Muscle layer of colon (tissue), 2 donors: ENCODE measurements around the gene KCND2.

ENCODE experiments used
- H3K27ac ChIP-seq: one replicate; pipeline ENCODE4 v1.7.0; 2013; ENCODE audit warnings: low read depth, mild to moderate bottlenecking, low read length, moderate library complexity
- H3K27me3 ChIP-seq, 2 donors: one replicate each; pipeline ENCODE4 v1.7.0; 2013; ENCODE audit warnings: low read length in 2 of 2, mild to moderate bottlenecking in 2 of 2; ENCODE audit not compliant: insufficient read depth in 2 of 2, control insufficient read depth in 1 of 2
- H3K36me3 ChIP-seq: one replicate; pipeline ENCODE4 v1.7.0; 2013; ENCODE audit warnings: mild to moderate bottlenecking, low read length; ENCODE audit not compliant: insufficient read depth
- H3K4me1 ChIP-seq: one replicate; pipeline ENCODE4 v1.7.0; 2013; ENCODE audit warnings: mild to moderate bottlenecking, low read length; ENCODE audit not compliant: insufficient read depth
- H3K4me3 ChIP-seq, 2 donors: one replicate each; pipeline ENCODE4 v1.7.0; 2013; ENCODE audit warnings: low read length in 2 of 2, low read depth in 1 of 2, mild to moderate bottlenecking in 1 of 2, moderate library complexity in 1 of 2
- H3K9ac ChIP-seq: one replicate; pipeline ENCODE4 v1.7.0; 2013; ENCODE audit warnings: low read length
- H3K9me3 ChIP-seq: one replicate; pipeline ENCODE4 v1.7.0; 2013; ENCODE audit warnings: mild to moderate bottlenecking, low read length
- donor health status: abdominal sarcoma.
- donor health status: Adenocarcinoma of cecum.

Gene KCND2

DNA sequence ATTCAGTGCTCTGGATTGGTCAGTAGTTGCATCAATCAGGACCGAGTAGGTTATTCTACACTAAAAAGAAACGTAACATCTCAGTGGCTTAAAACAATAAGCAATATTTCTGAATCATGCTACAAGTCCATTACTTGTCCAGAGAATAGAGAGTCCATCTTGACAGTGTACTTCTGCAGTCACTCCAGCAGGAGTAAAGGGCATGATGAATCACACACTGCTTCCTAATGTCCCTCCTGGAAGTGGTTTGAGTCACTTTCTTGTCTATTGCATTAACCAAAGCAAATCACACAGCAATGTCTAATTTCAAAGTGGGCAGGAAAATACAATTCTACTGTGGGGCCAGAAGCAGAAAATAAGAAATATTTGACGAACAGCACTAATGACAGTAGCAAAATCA lies 460.2 kb downstream of the KCND2 start:
- Histone ChIP-seq H3K4me1 (peaks cover 28% of the 10 kb centered on the region), H3K36me3 (no peaks in the 10 kb centered on the region), H3K9ac (no peak overlapping the region), H3K27me3 (no peaks in the 10 kb centered on the region), H3K9me3 (no peaks in the 10 kb centered on the region), H3K27ac (peak overlapping the region; percentile 47), H3K4me3 (no peak overlapping the region)

DNA sequence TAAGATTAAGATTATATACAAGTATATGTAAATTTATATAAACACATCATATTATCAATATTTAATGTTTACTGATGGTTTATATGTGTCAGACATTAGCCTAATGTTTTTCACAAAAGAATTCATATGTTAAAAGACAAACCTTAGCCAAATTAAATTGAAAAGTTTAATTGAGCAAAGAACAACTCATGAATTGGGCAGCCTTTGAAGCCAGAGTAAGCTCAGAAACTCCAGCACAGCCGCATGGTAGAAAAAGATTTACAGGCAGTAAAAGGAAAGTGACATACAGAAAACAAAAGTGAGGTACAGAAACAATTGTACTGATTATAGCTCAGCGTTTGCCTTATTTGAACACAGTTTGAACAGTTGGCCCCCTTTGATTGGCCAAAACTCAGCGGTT lies 460.9 kb downstream of the KCND2 start:
- Histone ChIP-seq H3K9me3 (no peaks in the 10 kb centered on the region), H3K4me1 (peaks cover 28% of the 10 kb centered on the region), H3K36me3 (no peaks in the 10 kb centered on the region), H3K9ac (no peak overlapping the region), H3K4me3 (no peak overlapping the region), H3K27ac (no peak overlapping the region), H3K27me3 (no peaks in the 10 kb centered on the region)

DNA sequence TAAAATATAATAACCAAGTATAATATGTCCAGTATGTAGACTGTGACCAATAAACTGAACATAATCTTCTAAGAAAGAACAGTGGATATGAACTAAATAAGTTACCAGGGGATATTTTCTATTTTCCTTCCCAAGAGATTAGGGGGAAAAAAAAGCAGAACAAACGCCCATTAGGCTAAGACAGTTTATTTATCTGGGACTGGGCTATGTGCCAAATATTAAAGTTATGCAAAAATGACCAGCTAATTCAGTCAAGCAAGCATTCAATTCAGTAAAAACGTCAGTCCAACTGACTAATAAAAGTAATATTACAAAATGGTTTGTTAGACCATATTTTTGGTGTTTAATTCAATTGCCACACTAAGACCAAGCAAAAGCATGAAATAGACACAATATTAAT lies 462.8 kb downstream of the KCND2 start:
- Histone ChIP-seq H3K27ac (no peak overlapping the region), H3K4me3 (no peak overlapping the region), H3K9me3 (no peaks in the 10 kb centered on the region), H3K4me1 (peaks cover 15% of the 10 kb centered on the region), H3K9ac (no peak overlapping the region), H3K36me3 (no peaks in the 10 kb centered on the region), H3K27me3 (no peaks in the 10 kb centered on the region)

DNA sequence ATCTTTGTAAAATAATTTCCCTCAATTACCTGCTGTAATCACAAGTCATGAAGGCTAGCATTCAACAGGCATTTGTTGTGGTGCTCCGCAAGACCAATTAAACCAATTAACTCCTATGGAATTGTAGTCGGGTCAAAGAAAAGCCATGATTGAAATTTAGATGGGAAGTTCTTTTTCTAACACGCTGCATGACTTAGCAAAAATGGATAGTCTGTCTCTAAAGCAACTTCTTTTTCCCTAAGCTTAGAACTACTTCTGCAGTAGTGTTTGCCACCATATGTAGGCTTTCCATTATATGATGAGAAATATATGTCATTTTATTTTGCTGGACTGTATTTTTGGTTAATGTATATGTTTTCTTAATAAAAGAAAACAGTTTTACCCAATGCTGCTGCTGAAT lies 465.8 kb downstream of the KCND2 start:
- Histone ChIP-seq H3K27me3 (no peaks in the 10 kb centered on the region), H3K4me3 (no peak overlapping the region), H3K9me3 (no peaks in the 10 kb centered on the region), H3K9ac (no peak overlapping the region), H3K4me1 (peaks cover 7% of the 10 kb centered on the region), H3K27ac (no peak overlapping the region), H3K36me3 (no peaks in the 10 kb centered on the region)

DNA sequence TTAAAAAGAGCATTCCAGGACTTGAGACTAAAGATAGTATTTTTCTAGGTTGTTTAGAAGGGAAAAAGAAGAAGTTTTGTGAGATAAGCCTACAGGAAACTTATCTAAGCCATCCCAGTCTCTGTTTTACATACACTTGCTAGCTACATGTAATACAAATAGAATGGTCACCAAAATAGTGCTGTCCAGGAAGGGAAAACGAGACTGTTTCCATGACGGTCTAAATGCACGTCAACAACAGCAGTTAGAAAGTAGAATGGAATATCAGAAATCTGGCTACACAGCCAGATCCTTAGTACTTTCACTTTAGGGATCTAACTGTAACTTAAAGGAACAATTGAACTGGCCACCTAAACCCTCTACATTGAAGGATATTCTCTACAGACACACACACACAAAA lies 467.4 kb downstream of the KCND2 start:
- Histone ChIP-seq H3K4me3 (peak overlapping the region; percentile 29 to 43), H3K36me3 (no peaks in the 10 kb centered on the region), H3K9me3 (no peaks in the 10 kb centered on the region), H3K9ac (peak overlapping the region; percentile 6), H3K4me1 (peaks cover 3% of the 10 kb centered on the region), H3K27ac (peak overlapping the region; percentile 39), H3K27me3 (no peaks in the 10 kb centered on the region)

DNA sequence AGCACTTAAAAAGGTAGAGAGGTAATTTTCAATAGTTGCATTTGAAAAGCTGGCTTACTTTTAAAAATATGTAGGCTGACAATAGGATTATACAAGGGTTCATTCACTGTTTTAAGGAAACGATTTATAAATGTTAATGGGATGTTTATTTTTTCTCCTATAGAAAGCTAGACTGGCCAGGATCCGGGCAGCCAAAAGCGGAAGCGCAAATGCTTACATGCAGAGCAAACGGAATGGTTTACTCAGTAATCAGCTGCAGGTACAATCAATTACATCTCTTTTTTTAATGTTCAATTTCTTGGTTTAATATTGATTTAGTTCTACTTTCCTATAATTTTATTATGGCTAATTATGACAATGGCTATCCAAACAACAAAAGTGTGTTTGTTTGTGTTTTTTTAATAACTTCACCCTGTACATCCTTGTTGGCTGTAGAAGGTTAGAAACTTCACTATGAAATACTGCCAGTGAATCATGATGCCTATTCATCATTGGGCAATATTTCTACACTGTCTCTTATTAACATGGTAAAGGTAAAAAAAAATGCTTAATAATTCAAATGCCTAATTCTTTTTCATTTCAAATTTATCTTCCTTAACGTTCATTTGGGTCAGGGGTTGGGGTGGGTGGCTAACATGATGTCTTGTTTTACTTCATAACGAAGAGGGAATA lies 468.5 kb downstream of the KCND2 start:
- H3K27ac ChIP-seq = no peak overlapping the region

DNA sequence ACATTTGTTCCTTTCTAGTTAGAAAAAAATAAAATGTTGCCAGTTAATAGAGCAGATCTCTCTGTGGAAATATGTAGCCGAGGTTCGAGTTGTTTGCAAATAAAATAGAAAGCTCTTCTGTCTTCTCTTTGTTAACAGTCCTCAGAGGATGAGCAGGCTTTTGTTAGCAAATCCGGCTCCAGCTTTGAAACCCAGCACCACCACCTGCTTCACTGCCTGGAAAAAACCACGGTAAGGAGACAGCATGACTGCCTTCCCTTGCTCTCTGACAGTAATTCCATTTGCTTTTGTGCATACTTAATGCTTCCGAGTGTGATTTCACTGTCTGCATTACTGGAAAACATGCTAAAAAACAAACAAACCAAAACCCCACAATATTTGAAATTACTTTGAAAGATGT lies 469.4 kb downstream of the KCND2 start:
- Histone ChIP-seq H3K27ac (peak overlapping the region; percentile 1), H3K4me1 (no peaks in the 10 kb centered on the region), H3K4me3 (no peak overlapping the region), H3K27me3 (no peaks in the 10 kb centered on the region), H3K36me3 (no peaks in the 10 kb centered on the region), H3K9ac (no peak overlapping the region), H3K9me3 (no peaks in the 10 kb centered on the region)

More for the DNA sequence above, 468.5 kb downstream of the KCND2 start:
- Histone ChIP-seq H3K27me3 (no peaks in the 10 kb centered on the region), H3K4me3 (no peak overlapping the region), H3K4me1 (no peaks in the 10 kb centered on the region), H3K9me3 (no peaks in the 10 kb centered on the region), H3K36me3 (no peaks in the 10 kb centered on the region), H3K9ac (no peak overlapping the region)

DNA sequence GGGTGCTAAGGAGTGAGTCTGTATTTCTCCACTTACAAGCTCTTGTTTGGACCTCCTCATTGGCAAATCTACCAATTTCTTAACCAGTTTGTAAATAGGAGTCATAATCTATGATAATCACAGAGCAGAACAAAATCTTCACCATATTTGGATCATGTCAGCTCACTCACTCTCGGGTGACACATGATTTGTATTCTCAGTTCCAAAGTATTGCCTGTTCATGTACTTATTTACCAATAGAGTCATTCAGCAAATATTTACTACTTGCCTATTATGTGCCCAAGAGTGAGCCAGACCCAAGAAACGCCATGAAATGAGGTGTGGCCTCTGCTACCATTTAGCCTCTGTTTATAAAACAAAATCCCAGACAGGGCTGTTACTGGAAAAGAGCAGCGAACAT lies 470.2 kb downstream of the KCND2 start:
- no peaks in the 10 kb centered on the region for H3K4me1 ChIP-seq
- no peaks in the 10 kb centered on the region for H3K9me3 ChIP-seq
- H3K36me3 ChIP-seq = no peaks in the 10 kb centered on the region
- no peak overlapping the region for H3K4me3 ChIP-seq
- H3K27me3 ChIP-seq = no peaks in the 10 kb centered on the region
- no peak overlapping the region for H3K9ac ChIP-seq
- H3K27ac ChIP-seq = no peak overlapping the region

DNA sequence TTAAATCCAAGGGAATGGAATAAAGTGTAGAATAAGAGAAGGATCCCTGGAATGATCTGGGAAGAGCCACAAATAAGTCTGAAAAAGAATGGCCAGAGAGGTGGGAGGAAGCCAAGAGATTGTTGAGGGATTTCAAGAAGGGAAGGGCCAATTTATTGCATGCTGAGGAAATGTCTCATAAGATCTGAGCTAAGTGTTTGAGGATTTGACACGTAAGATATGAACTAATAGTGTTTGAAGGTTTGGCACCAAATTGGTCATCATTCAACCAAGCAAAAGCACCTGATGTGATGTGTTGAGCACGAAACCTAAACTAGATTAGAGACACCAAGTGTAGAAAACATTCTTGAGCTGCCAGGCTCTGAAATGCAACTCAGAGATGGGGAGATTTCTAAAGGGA lies 487.1 kb downstream of the KCND2 start:
- H3K27me3 ChIP-seq = no peaks in the 10 kb centered on the region
- H3K9ac ChIP-seq = no peak overlapping the region
- H3K9me3 ChIP-seq = no peaks in the 10 kb centered on the region
- H3K4me1 ChIP-seq = no peaks in the 10 kb centered on the region
- no peak overlapping the region for H3K4me3 ChIP-seq
- H3K27ac ChIP-seq = no peak overlapping the region
- no peaks in the 10 kb centered on the region for H3K36me3 ChIP-seq

DNA sequence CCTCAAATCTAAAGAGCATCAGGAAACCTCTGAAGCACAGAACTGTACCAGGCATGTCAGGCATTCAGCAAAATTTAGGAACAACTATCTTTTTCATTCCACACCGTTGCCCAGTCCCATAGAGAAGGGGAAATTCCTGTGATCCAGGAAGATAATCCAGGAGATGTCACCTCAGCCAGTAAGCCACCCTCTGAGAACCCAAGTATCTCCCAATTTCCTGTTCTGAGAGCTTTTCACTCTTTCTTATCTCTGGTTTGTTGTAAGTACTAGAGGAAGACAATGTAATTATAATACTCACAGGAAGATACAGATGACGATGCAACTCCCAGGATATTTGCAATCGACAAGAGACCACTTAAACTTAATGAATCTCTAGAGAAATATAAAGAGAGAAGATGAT lies 487.9 kb downstream of the KCND2 start:
- Histone ChIP-seq H3K27ac (no peak overlapping the region), H3K4me1 (no peaks in the 10 kb centered on the region), H3K27me3 (no peaks in the 10 kb centered on the region), H3K4me3 (no peak overlapping the region), H3K9ac (no peak overlapping the region), H3K36me3 (no peaks in the 10 kb centered on the region), H3K9me3 (no peaks in the 10 kb centered on the region)

DNA sequence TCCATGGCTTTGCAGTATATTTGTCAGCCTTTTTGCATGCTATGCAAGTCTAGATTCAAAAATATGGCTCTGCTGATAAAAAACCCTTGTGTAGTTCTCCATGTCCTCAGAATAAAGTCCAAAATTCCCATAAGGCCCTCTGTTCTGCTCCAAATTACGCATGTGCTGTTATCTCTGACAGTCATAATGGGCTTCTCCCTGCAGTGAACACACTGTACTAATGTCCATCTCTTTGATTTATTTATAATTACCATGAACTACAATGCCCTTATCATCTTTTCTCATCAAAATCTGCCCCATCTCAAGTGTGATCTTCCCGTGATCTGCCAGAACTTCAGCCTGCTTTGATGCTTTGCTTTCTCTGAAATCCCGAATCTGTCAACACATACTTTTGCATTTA lies 497.2 kb downstream of the KCND2 start:
- H3K27me3 ChIP-seq = no peaks in the 10 kb centered on the region
- H3K9ac ChIP-seq = no peak overlapping the region
- no peaks in the 10 kb centered on the region for H3K36me3 ChIP-seq
- no peak overlapping the region for H3K4me3 ChIP-seq
- H3K27ac ChIP-seq = no peak overlapping the region
- H3K9me3 ChIP-seq = no peaks in the 10 kb centered on the region
- no peaks in the 10 kb centered on the region for H3K4me1 ChIP-seq

DNA sequence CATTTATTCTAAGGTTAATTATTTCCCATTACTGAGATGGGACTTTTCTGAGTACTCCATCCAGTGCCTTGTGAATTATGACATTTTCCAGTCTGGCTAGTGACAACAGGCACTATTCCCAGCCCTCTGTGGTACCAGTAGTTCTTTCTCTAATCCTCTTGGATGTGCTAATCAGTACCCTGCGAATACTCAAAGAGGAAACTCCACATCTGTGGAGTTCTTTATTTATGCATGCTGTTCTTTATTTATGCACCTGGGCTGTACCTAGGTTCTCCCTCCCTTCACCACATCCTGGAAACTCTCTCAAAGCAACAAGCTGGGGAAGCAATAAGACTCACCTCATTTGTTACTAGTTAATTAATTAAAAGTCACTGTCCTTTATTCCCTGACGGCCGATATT lies 501.5 kb downstream of the KCND2 start:
- Histone ChIP-seq H3K36me3 (no peaks in the 10 kb centered on the region), H3K27me3 (no peaks in the 10 kb centered on the region), H3K9ac (no peak overlapping the region), H3K4me1 (no peaks in the 10 kb centered on the region), H3K9me3 (no peaks in the 10 kb centered on the region), H3K4me3 (no peak overlapping the region), H3K27ac (no peak overlapping the region)
